RPMI7951 (cell line): ENCODE results near the gene NCCRP1. TPM values are rescaled to one million over a fixed set of nuclear protein-coding genes. Genes with fewer than 3 reads are reported as not detected.
A peak's percentile ranks its signal among the peaks of the same experiment; 100 is the strongest.

Source experiments
- DNase-seq: peaks from one replicate; pipeline ENCODE4 v3.0.0-alpha.2; 2012; ENCODE audit warnings: low read depth
- total RNA-seq: library from RNA; depleted of rRNA; stranded (reverse); fragments of >200 nt; shearing (Covaris generic); gene quantifications from 2 replicates; pipeline ENCODE4 v1.2.3, GENCODE V29; 2014; rRNA removed

Gene NCCRP1
- 0.10 and 0.12 TPM in 2 replicates for total RNA-seq

GRCh38 chr19:39196860-39197562, at the start of gene NCCRP1:
Gene NCCRP1, plus strand, starts transcription at chr19:39196964. Its CDS starts 19 bp downstream, at chr19:39196983.
- no peak for DNase-seq

- no peak for DNase-seq
Measured at GRCh38 chr19:39147480-39147879, 49.3 kb upstream of the NCCRP1 start.

DNA sequence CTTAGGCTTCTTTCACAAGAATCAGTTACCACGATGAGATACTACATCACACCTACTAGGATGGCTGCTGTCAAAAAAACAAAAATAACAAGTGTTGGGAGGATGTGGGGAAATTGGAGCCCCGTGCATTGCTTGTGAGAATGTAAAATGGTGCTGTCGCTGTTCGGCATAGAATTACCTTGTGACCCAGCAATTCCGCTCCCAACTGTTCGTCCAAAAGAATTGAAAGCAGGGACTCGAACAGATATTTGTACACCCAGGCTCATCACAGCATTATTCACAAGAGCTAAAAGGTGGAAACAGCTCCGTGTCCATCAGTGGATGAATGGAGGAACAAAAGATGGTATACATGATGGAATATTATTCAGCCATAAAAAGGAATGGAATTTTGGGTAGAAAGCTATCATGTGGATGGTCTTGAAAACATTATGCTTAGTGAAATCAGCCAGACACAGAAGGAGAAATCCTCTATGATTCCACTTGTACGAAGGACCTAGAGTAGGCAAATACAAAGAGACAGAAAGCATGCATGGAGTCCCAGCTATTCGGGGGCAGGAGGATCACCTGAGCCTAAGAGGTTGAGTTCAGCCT, 47.7 kb upstream of the NCCRP1 start:
- DNase-seq = no peak

- no peak for DNase-seq
Measured at GRCh38 chr19:39150235-39150634, 46.5 kb upstream of the NCCRP1 start.

- DNase-seq = no peak
Measured at GRCh38 chr19:39150807-39151600, 45.8 kb upstream of the NCCRP1 start.

- DNase-seq = no peak
Measured at GRCh38 chr19:39152066-39152465, 44.7 kb upstream of the NCCRP1 start.

DNA sequence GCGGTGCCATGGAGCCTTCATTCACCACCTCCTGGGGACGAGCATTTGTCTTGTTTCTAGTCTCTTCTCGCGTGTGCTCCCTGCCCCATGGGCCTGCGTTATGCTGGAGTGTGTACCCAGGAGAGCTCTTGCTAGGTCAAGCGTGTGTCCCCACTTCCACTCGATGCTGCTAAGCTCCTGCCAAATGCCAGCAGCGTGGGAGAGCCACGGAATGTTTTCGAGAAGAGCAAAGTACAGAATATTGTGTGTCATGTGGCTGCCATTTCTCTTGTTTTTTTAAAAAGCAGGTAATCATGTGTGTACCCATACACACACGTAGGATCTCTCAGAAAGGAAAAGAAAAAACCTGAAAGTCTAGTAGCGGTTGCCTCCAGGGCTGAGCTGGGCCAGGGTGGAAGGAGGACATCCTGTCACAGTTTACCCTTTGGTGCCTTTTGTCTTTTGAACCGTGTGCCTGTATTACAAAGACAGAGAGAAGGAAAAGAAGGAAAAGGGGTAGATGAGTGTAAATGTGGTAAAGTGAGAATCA, 42.6 kb upstream of the NCCRP1 start:
- no peak for DNase-seq

GRCh38 chr19:39154629-39155100, 42.1 kb upstream of the NCCRP1 start:
- no peak for DNase-seq

DNA sequence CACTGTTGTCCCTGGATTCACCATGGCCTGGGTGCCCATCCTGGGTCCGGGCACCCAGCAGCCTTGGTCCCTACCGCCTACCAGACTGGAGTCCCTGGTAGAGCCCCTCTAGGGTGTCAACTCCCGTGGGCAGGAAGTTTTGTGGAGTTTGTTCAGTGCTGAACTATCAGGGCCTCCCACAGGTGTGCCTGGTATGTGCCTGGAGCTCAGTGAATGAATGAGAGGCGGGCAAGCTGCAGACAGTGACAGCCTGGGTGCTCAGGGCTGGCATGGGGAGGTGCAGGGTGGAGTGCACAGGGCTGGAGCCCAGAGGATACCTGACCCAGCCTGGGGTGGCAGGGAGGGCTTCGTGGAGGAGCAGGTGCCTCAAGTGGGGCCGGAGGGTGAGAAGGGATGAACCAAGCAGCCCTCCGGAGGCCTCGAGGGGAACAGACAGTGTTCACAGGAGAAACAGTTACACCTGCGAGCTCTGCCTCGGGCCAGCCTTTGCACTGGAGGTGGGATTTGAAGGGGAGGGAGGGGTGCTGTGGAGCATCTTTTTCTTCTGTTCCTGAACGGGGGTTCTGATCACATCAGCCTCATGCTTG, 41.6 kb upstream of the NCCRP1 start:
- no peak for DNase-seq

DNA sequence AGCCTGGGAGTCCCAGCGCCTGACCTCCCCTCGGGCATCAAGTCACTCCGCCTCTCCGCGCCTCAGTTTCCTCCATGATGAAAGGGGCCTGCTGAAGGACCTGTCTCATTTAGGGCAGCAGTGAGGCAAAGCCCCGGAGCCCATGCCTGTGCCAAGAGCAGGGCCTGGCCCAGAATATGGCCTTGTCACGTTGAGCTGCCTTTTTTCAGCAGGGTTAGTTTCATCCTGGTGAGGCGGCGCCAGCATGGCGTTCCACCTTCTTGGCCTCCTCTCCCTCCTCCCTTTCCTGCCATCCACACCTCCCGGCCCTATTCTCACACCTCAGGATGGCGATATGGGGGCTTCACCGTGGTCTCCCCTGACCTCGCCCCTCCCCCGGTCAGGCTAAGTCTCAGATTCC, 41.0 kb upstream of the NCCRP1 start:
- no peak for DNase-seq

DNA sequence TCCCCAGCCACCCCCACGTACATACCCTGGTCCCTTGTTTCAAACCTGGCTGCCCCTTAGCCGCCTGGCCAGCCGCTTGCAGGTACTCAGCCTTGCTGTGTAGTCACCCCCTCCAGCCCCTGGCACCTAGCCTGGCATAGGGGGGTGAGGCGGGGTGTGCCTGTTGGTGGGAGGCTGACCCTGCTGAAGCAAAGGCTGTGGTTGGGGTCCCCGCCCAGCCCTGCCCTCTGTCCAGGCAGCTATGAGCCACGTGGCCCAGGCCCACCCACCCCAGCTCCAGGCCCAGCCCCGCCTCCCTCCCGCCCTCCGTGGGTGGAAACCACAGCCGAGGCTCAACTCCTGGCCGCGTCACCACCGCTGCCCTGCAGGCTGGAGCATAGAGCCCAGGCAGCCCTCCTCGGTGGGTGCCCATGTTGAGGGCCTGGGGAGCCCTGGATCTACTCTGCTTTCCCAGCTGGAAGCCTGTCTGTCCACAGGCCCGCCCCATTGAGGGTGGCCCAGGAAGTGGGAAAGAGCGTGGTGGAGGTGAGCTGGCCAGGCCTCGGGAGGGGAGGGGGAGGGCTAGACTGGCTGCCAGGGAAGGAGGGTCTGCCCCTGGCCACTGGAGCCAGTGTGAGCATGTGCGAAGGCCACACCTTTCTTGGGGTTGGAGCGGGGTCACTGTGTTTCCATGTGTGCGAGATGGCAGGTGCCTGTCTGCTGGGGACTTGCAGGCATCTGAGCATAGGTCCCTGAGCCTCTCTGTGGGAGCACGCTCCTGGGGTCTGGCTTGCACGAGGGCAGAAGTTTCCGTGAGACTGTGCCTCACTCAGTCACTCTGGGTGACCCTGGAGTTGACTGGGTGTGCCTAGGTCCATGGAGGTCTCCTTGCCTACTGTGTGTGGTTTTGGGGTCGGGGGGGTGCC, 40.2 kb upstream of the NCCRP1 start:
- no peak for DNase-seq

GRCh38 chr19:39157275-39157996, 39.3 kb upstream of the NCCRP1 start:
- DNase-seq = no peak

DNA sequence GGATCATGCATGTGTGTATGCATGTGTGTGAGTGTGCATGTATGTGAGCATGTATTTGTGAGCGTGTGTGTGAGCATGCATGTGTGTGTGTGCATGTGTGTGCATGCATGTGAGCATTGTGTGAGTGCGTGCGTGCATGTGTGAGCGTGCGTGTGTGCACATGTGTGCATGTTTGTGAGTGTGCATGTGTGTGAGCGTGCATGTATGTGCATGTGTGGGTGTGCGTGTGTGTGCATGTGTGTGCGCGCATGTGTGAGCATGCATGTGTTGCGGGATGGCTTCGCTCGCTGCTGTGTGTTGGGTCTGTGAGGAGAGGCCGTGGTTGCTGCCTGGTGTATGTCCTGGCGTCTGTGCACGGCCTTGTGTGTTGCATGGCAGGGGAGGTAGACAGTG, 38.8 kb upstream of the NCCRP1 start:
- no peak for DNase-seq

GRCh38 chr19:39158646-39159260, 38.0 kb upstream of the NCCRP1 start:
- DNase-seq = no peak

GRCh38 chr19:39160523-39160861, 36.3 kb upstream of the NCCRP1 start:
- no peak for DNase-seq

DNA sequence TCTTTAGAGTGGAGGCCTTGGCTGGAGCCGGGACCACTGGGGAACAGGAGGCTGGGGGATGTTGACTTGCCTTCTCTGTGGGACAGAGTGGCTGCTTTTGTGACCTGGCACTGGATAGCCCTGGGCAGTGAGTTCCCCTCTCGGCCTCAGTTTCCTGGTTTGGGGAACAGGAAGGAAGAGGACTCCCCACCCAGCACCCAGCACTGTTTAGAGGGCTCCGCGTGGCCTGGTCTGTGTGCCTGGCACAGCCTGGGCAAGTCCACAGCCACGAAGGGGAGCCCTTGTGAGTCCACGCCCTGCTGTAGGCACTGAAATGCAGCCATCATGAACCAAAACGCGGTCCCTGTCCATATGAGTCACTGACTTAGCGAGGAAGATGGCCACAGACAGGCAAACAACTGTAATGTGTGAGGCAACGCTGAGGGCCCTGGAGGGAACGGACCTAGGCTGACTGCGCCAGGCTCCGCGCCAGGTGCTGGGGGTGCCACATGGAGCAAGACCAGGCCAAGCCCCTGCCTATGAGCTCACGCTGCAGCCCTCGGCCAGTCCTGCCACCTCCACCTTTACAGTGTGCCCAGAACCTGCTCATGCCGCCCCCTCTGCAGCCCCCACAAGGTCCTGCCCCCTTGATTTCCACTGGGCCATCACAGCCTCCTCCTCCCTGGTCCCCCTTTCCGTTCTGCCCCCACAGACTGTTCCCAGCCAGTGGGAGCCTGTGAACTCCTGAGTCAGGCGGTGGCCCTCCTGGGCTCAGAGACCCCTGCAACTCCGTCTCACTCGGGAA, 35.7 kb upstream of the NCCRP1 start:
- DNase-seq = peak; percentile 22

- DNase-seq = no peak
Measured at GRCh38 chr19:39162441-39163043, 34.2 kb upstream of the NCCRP1 start.

- DNase-seq = no peak
Measured at GRCh38 chr19:39163621-39164020, 33.1 kb upstream of the NCCRP1 start.

- DNase-seq = no peak
Measured at GRCh38 chr19:39164289-39164688, 32.5 kb upstream of the NCCRP1 start.
